Activated T-helper 1 cell treated with anti-CD3 and anti-CD28 coated beads, Interleukin-12 subunit alpha, Interleukin-12 subunit beta, Interleukin-2, Interleukin-4 antibody, amounts not matched to agents 30 ng/mL and 10 ng/mL and 1 ng/mL, durations not matched to agents 14 hours and 24 hours and 36 hours (primary cell): Measurements from ENCODE around the gene RBBP8NL. TPM values are rescaled to one million over a fixed set of nuclear protein-coding genes. Genes with fewer than 3 reads are reported as not detected.

Experiments used
- DNase-seq: peaks from one replicate; pipeline ENCODE4 v3.0.0; 2021; ENCODE audit warnings: low spot score
- H3K27ac Mint-ChIP-seq: one replicate; pipeline ENCODE4 v1.8.0; 2021; ENCODE audit warnings: mild to moderate bottlenecking, mixed read lengths
- H3K27me3 Mint-ChIP-seq: one replicate; pipeline ENCODE4 v1.8.0; 2022; ENCODE audit warnings: mild to moderate bottlenecking, moderate library complexity, mixed read lengths; ENCODE audit not compliant: insufficient read depth
- H3K36me3 Mint-ChIP-seq: one replicate; pipeline ENCODE4 v1.8.0; 2021; ENCODE audit warnings: low read depth, mixed read lengths
- H3K4me1 Mint-ChIP-seq: one replicate; pipeline ENCODE4 v1.8.0; 2021; ENCODE audit warnings: low read depth, mixed read lengths
- H3K4me3 Mint-ChIP-seq: one replicate; pipeline ENCODE4 v1.8.0; 2021; ENCODE audit warnings: mild to moderate bottlenecking, moderate library complexity, mixed read lengths
- H3K9me3 Mint-ChIP-seq: one replicate; pipeline ENCODE4 v1.8.0; 2021; ENCODE audit warnings: mixed read lengths
- intact Hi-C: fragments of 100-400 bp; cut with micrococcal nuclease; formaldehyde crosslinking; loops from one replicate; pipeline ENCODE4 v1.15.1; 2024
- total RNA-seq: library from RNA; stranded (reverse); gene quantifications from 2 replicates; pipeline ENCODE4 v1.2.3, GENCODE V29; 2022

Gene RBBP8NL
- total RNA-seq, 1 donor from 2014 or later, result not detected

GRCh38 chr20:62409086-62409853 is 18.1 kb downstream of the RBBP8NL start:
- H3K27ac Mint-ChIP-seq, result no peak overlapping the region
- peak overlapping the region; percentile 12 for H3K4me3 Mint-ChIP-seq
- H3K36me3 Mint-ChIP-seq, result peaks cover 2% of the 10 kb centered on the region
- no peaks in the 10 kb centered on the region for H3K27me3 Mint-ChIP-seq
- intact Hi-C loops, result loop anchor here (5.0 kb wide), 3 partner anchors 208 to 453 kb away; partner anchors contain the start of genes LSM14B and TCFL5
- no peaks in the 10 kb centered on the region for H3K9me3 Mint-ChIP-seq
- no peak for DNase-seq
- H3K4me1 Mint-ChIP-seq, result peaks cover 10% of the 10 kb centered on the region

- no peak overlapping the region for H3K27ac Mint-ChIP-seq
- peaks cover 2% of the 10 kb centered on the region for H3K36me3 Mint-ChIP-seq
- DNase-seq, result no peak
- intact Hi-C loops, result loop anchor here (5.0 kb wide), 3 partner anchors 209 to 454 kb away; partner anchors contain the start of genes LSM14B and TCFL5
- peaks cover 10% of the 10 kb centered on the region for H3K4me1 Mint-ChIP-seq
- H3K27me3 Mint-ChIP-seq, result no peaks in the 10 kb centered on the region
- no peaks in the 10 kb centered on the region for H3K9me3 Mint-ChIP-seq
- no peak overlapping the region for H3K4me3 Mint-ChIP-seq
Measured at GRCh38 chr20:62408640-62409039, 18.7 kb downstream of the RBBP8NL start.

GRCh38 chr20:62408055-62408454 is 19.3 kb downstream of the RBBP8NL start:
- H3K27me3 Mint-ChIP-seq, result no peaks in the 10 kb centered on the region
- intact Hi-C loops, result loop anchor here (5.0 kb wide), 3 partner anchors 209 to 454 kb away; partner anchors contain the start of genes LSM14B and TCFL5
- H3K36me3 Mint-ChIP-seq, result peaks cover 2% of the 10 kb centered on the region
- peaks cover 10% of the 10 kb centered on the region for H3K4me1 Mint-ChIP-seq
- H3K27ac Mint-ChIP-seq, result no peak overlapping the region
- no peaks in the 10 kb centered on the region for H3K9me3 Mint-ChIP-seq
- peak overlapping the region; percentile 85 for H3K4me3 Mint-ChIP-seq
- DNase-seq, result no peak

- H3K27me3 Mint-ChIP-seq, result no peaks in the 10 kb centered on the region
- peak within 1 kb of the TSS; percentile 85 for H3K4me3 Mint-ChIP-seq
- H3K27ac Mint-ChIP-seq, result peak within 1 kb of the TSS; percentile 87
- no peaks in the 10 kb centered on the region for H3K9me3 Mint-ChIP-seq
- peaks cover 10% of the 10 kb centered on the region for H3K4me1 Mint-ChIP-seq
- intact Hi-C loops, result loop anchor here (1.0 to 5.0 kb wide), 6 partner anchors 20 to 455 kb away; partner anchors contain the start of genes ADRM1, LSM14B, RPS21 and TCFL5
- peak; percentile 90 for DNase-seq
- peaks cover 2% of the 10 kb centered on the region for H3K36me3 Mint-ChIP-seq
Measured at GRCh38 chr20:62407221-62407992, 19.9 kb downstream of the RBBP8NL start, which contains the start of gene CABLES2. Gene CABLES2, minus strand, starts transcription at chr20:62407285. Its CDS starts 9 bp downstream, at chr20:62407276.

GRCh38 chr20:62406635-62407176 is 20.6 kb downstream of the RBBP8NL start:
- intact Hi-C loops, result loop anchor here (1.0 to 5.0 kb wide), 6 partner anchors 19 to 456 kb away; partner anchors contain the start of genes ADRM1, LSM14B, RPS21 and TCFL5
- Mint-ChIP-seq H3K27me3 (no peaks in the 10 kb centered on the region), H3K4me1 (peaks cover 10% of the 10 kb centered on the region), H3K27ac (no peak overlapping the region), H3K4me3 (peak overlapping the region; percentile 84), H3K36me3 (peaks cover 2% of the 10 kb centered on the region), H3K9me3 (no peaks in the 10 kb centered on the region)
- no peak for DNase-seq

- peak overlapping the region; percentile 84 for H3K4me3 Mint-ChIP-seq
Measured at GRCh38 chr20:62405981-62406513, 21.3 kb downstream of the RBBP8NL start.

GRCh38 chr20:62405108-62405980 is 22.0 kb downstream of the RBBP8NL start:
- Mint-ChIP-seq H3K36me3 (peaks cover 7% of the 10 kb centered on the region), H3K4me1 (peaks cover 10% of the 10 kb centered on the region), H3K27ac (peak overlapping the region; percentile 61), H3K27me3 (no peaks in the 10 kb centered on the region), H3K9me3 (no peaks in the 10 kb centered on the region), H3K4me3 (peak overlapping the region; percentile 84)
- DNase-seq, result no peak
- intact Hi-C loops, result loop anchor here (5.0 kb wide), 3 partner anchors 212 to 457 kb away; partner anchors contain the start of genes LSM14B and TCFL5

More at GRCh38 chr20:62405981-62406513, 21.3 kb downstream of the RBBP8NL start:
- H3K36me3 Mint-ChIP-seq, result peaks cover 3% of the 10 kb centered on the region
- peak overlapping the region; percentile 61 for H3K27ac Mint-ChIP-seq
- H3K4me1 Mint-ChIP-seq, result peaks cover 10% of the 10 kb centered on the region
- H3K27me3 Mint-ChIP-seq, result no peaks in the 10 kb centered on the region
- DNase-seq, result no peak
- H3K9me3 Mint-ChIP-seq, result no peaks in the 10 kb centered on the region
- intact Hi-C loops, result loop anchor here (2.0 to 5.0 kb wide), 4 partner anchors 211 to 456 kb away; partner anchors contain the start of genes LSM14B and TCFL5

GRCh38 chr20:62404761-62405107 is 22.6 kb downstream of the RBBP8NL start:
- Mint-ChIP-seq H3K36me3 (peaks cover 7% of the 10 kb centered on the region), H3K9me3 (no peaks in the 10 kb centered on the region), H3K4me1 (peaks cover 10% of the 10 kb centered on the region), H3K27me3 (no peaks in the 10 kb centered on the region), H3K4me3 (peak overlapping the region; percentile 84), H3K27ac (no peak overlapping the region)
- intact Hi-C loops, result loop anchor here (5.0 kb wide), 3 partner anchors 213 to 458 kb away; partner anchors contain the start of genes LSM14B and TCFL5
- DNase-seq, result no peak

GRCh38 chr20:62404112-62404665 is 23.1 kb downstream of the RBBP8NL start:
- Mint-ChIP-seq H3K36me3 (peaks cover 9% of the 10 kb centered on the region), H3K4me3 (peak overlapping the region; percentile 56), H3K27ac (no peak overlapping the region), H3K4me1 (peaks cover 10% of the 10 kb centered on the region), H3K9me3 (no peaks in the 10 kb centered on the region), H3K27me3 (no peaks in the 10 kb centered on the region)
- no peak for DNase-seq
- intact Hi-C loops, result no loop called here

- Mint-ChIP-seq H3K4me1 (peaks cover 10% of the 10 kb centered on the region), H3K27me3 (no peaks in the 10 kb centered on the region), H3K27ac (no peak overlapping the region), H3K36me3 (peaks cover 9% of the 10 kb centered on the region), H3K4me3 (no peak overlapping the region), H3K9me3 (no peaks in the 10 kb centered on the region)
- no peak for DNase-seq
- intact Hi-C loops, result no loop called here
Measured at GRCh38 chr20:62403331-62403730, 24.0 kb downstream of the RBBP8NL start.

- H3K9me3 Mint-ChIP-seq, result no peaks in the 10 kb centered on the region
- intact Hi-C loops, result no loop called here
- H3K27me3 Mint-ChIP-seq, result no peaks in the 10 kb centered on the region
- peaks cover 16% of the 10 kb centered on the region for H3K36me3 Mint-ChIP-seq
- no peak for DNase-seq
- no peak overlapping the region for H3K4me3 Mint-ChIP-seq
- H3K27ac Mint-ChIP-seq, result no peak overlapping the region
- H3K4me1 Mint-ChIP-seq, result peaks cover 10% of the 10 kb centered on the region
Measured at GRCh38 chr20:62402456-62403150, 24.7 kb downstream of the RBBP8NL start.
